GM19438 (cell line): ENCODE measurements around the gene CNTFR.

ENCODE experiments used
- ATAC-seq: cut with Tn5 transposase; IDR thresholded peaks from one replicate; pipeline ENCODE4 v1.9.1; 2021; ENCODE audit warnings: low read depth; ENCODE audit not compliant: unreplicated experiment

The CNTFR gene

DNA sequence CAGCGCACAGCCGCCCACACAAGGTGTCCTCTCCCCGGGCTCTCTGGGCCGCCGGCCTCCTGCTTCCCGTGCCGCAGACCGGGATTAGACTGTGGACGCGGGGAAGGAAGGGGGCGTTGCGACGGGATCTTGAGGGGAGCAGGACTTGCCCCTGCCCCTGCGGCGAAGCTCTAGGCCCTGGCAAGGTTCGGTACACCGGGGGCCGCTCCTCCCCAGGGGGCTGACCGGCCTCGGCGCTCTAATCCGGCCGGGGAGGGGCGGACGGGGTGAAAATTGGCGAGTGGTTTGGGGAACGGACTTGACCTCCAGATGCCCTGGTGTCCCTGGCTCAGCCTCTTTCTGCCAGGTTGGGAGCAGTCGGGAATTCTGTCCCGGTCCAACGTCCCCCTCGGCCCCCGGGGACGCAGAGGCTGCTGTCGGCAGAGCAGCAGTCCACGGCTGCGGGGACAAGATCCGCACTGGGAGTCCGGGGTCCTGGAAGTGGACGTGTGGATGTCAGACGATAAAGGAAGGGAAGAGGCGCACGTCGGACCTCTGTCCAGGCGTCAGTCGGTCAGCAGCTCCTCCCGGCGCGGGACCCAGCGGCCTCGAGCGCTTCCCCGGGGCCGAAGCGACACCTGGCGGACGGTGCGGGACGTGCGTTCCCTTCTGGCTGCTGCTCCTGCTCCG lies 1.9 kb upstream of the CNTFR start:
- ATAC-seq, result no peak

- ATAC-seq, result no peak
Observed at GRCh38 chr9:34590381-34591247, 1.1 kb upstream of the CNTFR start.

DNA sequence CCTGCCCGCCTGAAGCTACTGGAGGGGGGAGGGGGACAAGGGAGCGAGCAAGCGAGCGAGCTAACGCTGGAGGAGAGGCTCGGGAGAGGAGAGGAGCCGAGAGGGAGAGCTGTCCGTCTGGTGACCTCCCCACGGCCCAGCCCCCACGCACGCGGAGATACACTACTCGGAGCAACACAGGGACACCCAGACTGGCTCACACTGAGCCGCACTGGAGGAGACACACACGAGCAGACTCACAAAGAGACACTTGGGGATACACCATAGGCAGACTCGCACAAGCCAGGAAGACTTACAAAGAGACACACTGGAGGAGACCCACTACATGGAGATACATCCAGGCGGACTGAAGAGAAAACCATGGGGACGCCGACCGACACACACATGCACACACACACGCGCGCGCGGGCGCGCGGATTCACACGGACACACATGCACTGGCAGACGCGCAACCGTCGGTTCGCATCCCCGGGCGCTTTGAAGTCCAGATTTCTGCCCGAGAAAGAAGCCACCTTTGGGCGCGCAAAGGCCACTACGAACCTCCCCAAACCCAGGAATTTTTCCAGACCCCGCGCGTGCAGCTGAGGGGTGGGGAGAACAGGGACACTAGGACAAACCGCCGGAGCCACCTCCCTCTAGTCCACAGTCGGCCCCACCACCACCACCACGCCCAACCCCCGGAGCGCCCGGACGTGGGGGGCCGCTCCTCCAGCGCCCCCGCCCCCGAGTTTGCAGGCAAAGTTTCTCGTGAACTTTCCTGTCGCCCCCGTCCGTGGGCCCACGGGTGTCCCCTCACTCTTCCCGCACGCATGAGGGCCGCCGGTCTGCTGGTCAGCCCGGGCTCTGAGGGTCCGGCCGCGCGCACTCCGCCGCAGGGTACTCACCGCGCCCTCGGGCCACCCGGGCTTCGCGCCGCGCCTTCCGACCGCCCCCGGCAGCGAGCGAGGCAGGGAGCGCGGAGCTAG lies 571 bp downstream of the CNTFR start:
- ATAC-seq, result no peak

DNA sequence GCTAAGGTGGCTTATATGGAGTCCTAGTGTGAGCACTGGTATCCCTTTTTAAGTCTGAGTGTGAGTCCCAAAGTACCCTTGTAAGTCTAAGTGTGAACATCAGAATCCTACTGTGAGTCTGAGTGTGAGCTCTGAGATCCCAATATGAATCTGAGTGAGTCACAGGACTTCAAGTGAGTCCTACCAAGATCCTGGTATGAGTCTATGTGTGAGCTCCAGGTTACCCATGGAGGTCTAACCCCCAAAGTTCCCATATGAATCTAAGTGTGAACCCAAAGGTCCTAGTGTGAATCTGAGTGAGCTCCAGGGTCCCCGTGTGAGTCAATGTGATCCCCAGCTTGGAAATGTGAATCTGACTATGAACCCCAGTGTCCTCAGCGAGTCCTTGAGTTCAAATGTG lies 2.3 kb downstream of the CNTFR start:
- no peak for ATAC-seq

- no peak for ATAC-seq
Observed at GRCh38 chr9:34585946-34586669, 3.4 kb downstream of the CNTFR start.

GRCh38 chr9:34584970-34585369 lies 4.6 kb downstream of the CNTFR start:
- ATAC-seq, result no peak

DNA sequence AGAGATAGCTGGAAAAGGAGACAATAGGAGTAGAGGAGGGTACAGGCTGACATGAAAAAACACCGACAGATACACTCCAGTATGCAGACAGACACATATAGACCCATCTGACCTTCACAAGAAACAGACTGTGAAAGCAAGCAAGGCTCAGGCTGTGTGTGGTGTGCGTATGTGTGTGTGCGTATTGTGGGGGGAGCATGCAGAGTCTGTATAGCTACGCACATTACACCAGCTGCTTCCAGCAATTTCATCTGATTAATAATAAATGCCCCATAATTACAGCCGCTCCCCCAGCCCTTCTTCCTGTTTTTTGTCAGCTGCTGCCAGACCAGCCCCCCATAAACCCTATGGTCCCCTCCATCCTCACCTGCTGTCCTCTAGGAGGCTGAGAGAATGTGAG lies 6.7 kb downstream of the CNTFR start:
- no peak for ATAC-seq

GRCh38 chr9:34581318-34581717 lies 8.2 kb downstream of the CNTFR start:
- ATAC-seq, result no peak

- ATAC-seq, result no peak
Observed at GRCh38 chr9:34580358-34580757, 9.2 kb downstream of the CNTFR start.

GRCh38 chr9:34579808-34580163 lies 9.7 kb downstream of the CNTFR start:
- ATAC-seq, result no peak

GRCh38 chr9:34579104-34579807 lies 10.3 kb downstream of the CNTFR start:
- ATAC-seq, result no peak

- ATAC-seq, result no peak
Observed at GRCh38 chr9:34578241-34579103, 11.1 kb downstream of the CNTFR start.

DNA sequence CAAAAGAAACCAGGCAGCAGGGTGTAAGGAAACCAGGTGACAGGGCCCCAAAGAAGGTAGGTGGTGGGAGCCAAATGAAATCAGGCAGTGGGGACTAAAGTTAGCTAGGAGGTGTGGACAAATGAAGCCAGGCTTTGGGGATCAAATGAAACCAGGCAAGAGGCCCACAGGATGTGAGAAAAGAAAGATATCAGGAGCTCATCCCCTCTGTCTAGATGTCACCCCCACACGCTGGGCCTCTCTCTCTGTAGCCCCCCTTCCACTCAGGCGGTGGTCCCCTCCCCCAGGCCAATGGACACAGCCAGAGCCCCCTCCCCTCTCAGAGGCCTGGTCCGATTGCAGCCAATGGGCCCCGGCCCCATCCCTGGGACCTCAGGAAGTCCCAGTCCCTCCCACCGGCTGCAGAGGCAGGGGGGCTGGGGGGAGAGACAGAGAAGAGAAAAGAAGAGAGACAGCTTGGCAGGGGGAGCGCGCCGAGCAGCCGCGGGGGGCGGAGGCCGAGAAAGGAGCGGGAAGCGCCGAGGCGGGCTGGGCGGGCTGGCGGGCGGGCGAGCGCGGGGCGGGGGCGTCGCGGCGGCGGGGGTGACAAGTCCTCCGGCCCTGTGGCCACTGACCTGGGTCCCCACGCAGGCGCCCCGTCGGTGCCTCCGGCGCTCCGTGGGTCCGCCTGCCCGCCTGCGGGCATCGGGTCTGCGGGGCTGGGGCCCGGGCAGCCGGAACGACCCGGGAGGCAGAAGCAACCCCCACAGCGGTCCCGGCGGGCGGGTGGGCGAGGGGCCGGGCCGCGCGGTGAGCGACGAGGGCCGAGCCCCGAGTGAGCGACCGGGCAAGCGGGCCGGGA lies 11.9 kb downstream of the CNTFR start:
- ATAC-seq, result no peak

DNA sequence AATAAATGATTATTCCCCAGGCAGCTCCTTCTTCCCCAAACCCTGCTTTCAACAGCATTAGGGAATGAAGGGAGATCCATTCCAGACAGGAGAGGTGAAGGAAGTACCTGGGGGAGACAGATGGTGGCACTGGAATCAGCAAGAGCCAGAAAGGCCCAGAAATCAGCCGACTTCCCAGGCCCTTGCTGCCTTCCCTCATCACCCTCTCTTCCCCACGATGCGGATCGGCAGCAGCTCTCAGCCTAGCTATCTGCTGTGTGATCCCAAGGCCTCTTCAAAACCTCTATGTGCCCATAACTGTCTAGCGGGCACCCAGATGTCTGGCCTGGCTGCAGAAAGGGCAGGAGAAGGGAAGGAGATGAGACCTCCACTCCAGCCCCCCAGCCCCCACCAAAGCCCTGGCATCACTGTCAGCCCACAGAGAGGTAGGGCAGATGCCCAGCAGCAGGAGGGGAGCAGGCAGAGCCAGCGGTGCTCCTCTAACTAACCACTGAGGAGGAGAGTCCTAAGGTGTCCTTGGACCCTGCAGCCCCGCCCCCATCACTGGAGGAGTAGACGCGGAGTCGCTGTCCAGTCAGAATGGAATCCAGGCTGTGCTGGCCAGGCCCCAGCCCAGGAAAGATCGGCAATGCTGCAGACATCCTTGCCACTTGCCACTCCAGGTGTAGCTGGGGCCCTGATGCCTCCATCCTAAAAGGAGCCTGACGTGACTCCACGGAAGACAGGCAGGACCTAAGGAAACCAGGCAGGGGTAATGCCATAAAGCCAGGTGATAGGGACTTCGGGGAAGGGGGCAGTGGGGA lies 12.7 kb downstream of the CNTFR start:
- ATAC-seq, result no peak

DNA sequence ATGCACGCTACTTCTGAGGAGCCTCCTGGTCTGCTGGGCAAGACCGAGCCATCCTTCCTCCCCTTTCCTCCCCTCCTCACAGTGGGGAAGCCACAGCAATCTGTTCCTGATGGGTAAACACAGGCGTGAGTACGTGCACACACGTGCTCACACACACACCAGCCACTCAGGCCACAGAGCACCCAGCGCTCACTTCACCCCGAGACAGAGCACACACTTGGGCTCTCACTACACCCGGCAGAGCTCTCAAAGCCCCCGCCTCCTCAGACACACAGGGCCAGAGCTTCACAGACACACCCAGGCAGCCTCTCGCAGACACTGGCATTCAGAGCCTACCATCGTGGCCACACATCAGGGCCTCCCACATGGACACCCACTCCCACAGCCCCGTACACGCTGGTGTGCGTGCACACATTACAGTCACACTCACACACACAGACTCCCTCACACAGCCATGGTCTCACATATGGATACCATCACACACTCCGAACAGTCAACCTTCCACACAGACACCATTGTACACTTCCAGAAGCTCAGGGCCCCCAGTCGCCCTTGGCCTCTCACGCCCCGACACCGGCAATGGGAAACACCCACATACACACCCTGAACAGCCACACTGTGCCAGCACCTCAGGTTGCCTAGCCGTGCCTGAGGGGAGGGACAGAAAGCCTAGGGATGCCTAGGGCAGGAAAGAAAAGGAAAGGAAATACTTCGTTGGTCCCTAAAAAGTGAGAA lies 13.5 kb downstream of the CNTFR start:
- ATAC-seq, result no peak

DNA sequence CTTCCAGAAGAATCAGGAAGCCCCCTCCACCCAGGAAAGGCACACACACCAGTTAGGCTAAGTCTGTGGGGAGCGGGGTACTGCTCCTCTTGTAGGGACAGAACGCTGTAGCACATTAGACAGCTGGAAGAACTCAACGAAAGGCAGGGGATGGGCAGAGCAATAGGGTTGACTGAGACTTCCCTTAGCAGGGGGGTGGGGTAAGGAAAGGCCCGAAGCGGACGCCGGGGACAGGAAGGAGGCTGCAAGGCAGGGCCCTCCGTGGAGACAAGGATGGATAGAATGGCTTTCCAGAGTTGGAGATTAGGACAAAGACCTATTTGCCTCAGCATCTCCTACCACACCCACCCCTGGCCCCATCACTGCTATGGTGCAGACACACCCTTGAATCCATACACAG lies 14.3 kb downstream of the CNTFR start:
- no peak for ATAC-seq

GRCh38 chr9:34574571-34574970 lies 15.0 kb downstream of the CNTFR start:
- ATAC-seq, result no peak
